ENCODE data around the gene SFXN5.

SFXN5 gene

GRCh38 chr2:72949642-72950041, 121.9 kb downstream of the SFXN5 start:
- H3K4me3 ChIP-seq (ENCODE audit: low read depth, low read length): no peak overlapping the region
- DNase-seq (ENCODE audit: low read depth): no peak
- no peak for TF ChIP-seq CTCF (IDR thresholded peaks at IDR 0.05; ENCODE audit: low read depth, low read length, missing control alignments)

- no peak for TF ChIP-seq CTCF (IDR thresholded peaks at IDR 0.05; ENCODE audit: low read depth, low read length, missing control alignments)
- DNase-seq (ENCODE audit: low read depth): no peak
- no peak overlapping the region for H3K4me3 ChIP-seq (ENCODE audit: low read depth, low read length)
Observed at GRCh38 chr2:72949045-72949444, 122.5 kb downstream of the SFXN5 start.

- no peak overlapping the region for H3K4me3 ChIP-seq (ENCODE audit: low read depth, low read length)
- no peak for DNase-seq (ENCODE audit: low read depth)
- no peak for TF ChIP-seq CTCF (IDR thresholded peaks at IDR 0.05; ENCODE audit: low read depth, low read length, missing control alignments)
Observed at GRCh38 chr2:72947952-72948830, 123.3 kb downstream of the SFXN5 start.

GRCh38 chr2:72946466-72946865, 125.0 kb downstream of the SFXN5 start:
- TF ChIP-seq CTCF (IDR thresholded peaks at IDR 0.05; ENCODE audit: low read depth, low read length, missing control alignments): no peak
- DNase-seq (ENCODE audit: low read depth): no peak
- H3K4me3 ChIP-seq (ENCODE audit: low read depth, low read length): no peak overlapping the region

GRCh38 chr2:72945450-72946019, 126.0 kb downstream of the SFXN5 start:
- no peak for DNase-seq (ENCODE audit: low read depth)
- no peak overlapping the region for H3K4me3 ChIP-seq (ENCODE audit: low read depth, low read length)
- TF ChIP-seq CTCF (IDR thresholded peaks at IDR 0.05; ENCODE audit: low read depth, low read length, missing control alignments): no peak

GRCh38 chr2:72944804-72945449, 126.6 kb downstream of the SFXN5 start:
- no peak for DNase-seq (ENCODE audit: low read depth)
- no peak for TF ChIP-seq CTCF (IDR thresholded peaks at IDR 0.05; ENCODE audit: low read depth, low read length, missing control alignments)
- no peak overlapping the region for H3K4me3 ChIP-seq (ENCODE audit: low read depth, low read length)

Data from GM12864 (cell line).